HS-5 (cell line): Measurements from ENCODE around the gene BPIFA2.

Experiments
- DNase-seq: peaks from one replicate; pipeline ENCODE4 v3.0.0-alpha.2; 2012; ENCODE audit warnings: low read depth

The BPIFA2 gene

GRCh38 chr20:33199026-33199425, 31.1 kb downstream of the BPIFA2 start:
- no peak for DNase-seq

- DNase-seq = no peak
Measured at GRCh38 chr20:33202451-33202850, 34.5 kb downstream of the BPIFA2 start.

GRCh38 chr20:33203444-33203843, 35.5 kb downstream of the BPIFA2 start:
- no peak for DNase-seq

GRCh38 chr20:33209789-33210188, 41.8 kb downstream of the BPIFA2 start:
- peak; percentile 10 for DNase-seq

- no peak for DNase-seq
Measured at GRCh38 chr20:33210371-33210770, 42.4 kb downstream of the BPIFA2 start.

- peak; percentile 24 for DNase-seq
Measured at GRCh38 chr20:33211817-33212424, 44.0 kb downstream of the BPIFA2 start.

GRCh38 chr20:33217052-33217451, 49.1 kb downstream of the BPIFA2 start, which contains the start of gene BPIFA3:
Gene BPIFA3, plus strand, starts transcription at chr20:33217352. Its CDS starts 185 bp downstream, at chr20:33217537.
- no peak for DNase-seq

GRCh38 chr20:33224399-33224798, 56.4 kb downstream of the BPIFA2 start:
- no peak for DNase-seq

- DNase-seq = no peak
Measured at GRCh38 chr20:33229843-33230242, 61.9 kb downstream of the BPIFA2 start.
